DMS114 treated with DMSO at 0.1 percent for 48 hours (cell line): Measurements from ENCODE around the gene PTPRN2.

Experiments
- DNase-seq: peaks from one replicate; lab custom pipeline; 2025; ENCODE audit not compliant: unreplicated experiment; lab: John Stamatoyannopoulos, UW

Gene PTPRN2

DNA sequence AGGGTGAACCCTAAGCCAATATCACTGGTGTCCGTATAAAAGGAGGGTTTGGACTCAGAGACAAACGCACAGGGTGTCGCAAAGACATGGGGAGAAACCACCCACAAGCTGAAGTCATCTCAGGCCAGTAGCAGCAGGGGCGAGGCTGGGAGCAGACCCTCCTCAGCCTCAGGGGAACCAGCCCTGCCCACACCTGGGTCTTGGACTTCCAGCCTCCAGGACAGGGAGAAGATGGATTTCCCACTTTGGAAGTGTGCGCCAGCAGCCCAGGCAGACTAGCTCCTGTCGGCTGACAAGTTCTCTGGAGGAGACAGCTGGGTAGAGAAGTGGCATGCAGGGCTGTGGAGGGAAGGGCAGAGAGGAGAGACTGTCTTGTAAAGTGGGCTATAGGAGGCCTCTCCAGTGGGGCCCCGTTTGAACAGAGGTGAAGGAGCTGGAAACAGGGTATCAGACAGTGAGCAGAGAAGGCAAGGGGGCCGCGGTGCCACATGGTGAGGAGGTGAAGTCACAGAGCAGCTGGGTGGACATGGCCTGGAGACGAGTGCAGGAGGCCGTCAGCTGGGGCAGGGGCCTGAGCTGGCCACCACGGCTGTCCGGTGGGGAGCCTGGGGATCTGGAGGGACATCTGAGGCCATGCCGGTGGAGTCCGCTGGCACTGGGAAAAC lies 475.6 kb downstream of the PTPRN2 start:
- DNase-seq: no peak

- DNase-seq: no peak
These were observed 476.4 kb downstream of the PTPRN2 start for GRCh38 chr7:158111049-158111751.

DNA sequence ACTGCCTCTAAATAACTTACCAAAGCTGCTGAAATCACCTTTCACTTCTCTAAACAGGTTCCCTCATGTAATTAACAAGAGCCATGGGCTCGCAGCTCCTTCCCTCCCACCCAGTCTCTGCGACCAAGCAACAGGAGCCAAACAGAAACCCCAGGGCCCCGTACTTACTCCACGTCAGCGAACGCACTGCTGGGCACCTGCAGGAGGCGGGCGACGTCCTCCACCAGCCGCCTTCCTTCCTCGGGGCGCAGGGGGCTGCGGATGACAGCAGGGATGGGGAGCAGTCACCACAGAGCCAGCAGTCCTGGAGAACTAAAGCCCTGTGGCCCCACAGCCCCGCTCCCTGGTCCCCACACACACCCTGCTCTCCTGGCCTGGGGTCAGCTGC lies 477.0 kb downstream of the PTPRN2 start:
- no peak for DNase-seq

DNA sequence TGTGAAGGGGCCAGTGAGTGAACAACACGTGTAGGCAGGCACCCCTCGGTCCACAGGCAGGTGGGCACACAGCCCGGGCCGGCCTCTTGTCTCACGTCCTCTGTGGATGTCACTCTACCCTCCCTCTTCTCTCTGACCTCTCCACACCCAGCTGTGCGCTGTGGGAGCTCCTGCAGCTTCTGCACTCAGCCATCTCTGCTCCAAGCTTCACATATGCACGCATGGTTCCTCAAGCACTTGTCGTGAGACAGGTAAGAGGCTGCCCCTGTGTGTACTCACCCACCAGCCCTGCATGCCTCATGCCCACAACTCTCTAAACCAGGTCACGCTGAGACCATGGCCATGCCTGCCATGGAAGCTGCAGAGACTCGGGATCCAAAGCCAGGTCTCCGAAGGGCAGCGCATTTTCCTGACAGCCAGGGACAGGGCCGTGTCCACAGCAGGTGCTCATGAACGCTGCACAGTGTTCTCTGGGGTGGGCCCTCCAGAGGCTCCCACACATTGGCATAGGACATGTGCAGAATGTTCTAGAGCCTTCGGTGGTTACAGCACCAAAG lies 477.5 kb downstream of the PTPRN2 start:
- DNase-seq: no peak

DNA sequence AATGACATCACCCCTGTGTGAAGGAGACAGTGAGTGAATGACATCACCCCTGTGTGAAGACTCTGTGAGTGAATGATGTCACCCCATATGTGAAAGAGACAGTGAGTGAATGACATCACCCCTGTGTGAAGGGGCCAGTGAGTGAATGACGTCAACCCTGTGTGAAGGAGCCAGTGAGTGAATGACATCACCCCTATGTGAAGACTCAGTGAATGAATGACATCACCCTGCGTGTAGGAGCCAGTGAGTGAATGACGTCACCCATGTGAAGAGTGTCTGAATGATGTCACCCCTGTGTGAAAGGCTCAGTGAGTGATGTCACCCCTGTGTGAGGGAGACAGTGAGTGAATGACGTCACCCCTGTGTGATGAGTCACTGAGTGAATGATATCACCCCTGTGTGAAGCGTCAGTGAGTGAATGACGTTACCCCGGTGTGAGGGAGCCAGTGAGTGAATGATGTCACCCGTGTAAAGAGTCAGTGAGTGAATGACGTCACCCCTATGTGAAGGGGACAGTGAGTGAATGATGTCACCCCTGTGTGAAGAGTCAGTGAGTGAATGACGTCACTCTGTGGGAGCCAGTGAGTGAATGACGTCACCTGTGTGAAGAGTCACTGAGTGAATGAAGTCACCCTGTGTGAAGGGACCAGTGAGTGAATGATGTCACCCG lies 478.1 kb downstream of the PTPRN2 start:
- no peak for DNase-seq

DNA sequence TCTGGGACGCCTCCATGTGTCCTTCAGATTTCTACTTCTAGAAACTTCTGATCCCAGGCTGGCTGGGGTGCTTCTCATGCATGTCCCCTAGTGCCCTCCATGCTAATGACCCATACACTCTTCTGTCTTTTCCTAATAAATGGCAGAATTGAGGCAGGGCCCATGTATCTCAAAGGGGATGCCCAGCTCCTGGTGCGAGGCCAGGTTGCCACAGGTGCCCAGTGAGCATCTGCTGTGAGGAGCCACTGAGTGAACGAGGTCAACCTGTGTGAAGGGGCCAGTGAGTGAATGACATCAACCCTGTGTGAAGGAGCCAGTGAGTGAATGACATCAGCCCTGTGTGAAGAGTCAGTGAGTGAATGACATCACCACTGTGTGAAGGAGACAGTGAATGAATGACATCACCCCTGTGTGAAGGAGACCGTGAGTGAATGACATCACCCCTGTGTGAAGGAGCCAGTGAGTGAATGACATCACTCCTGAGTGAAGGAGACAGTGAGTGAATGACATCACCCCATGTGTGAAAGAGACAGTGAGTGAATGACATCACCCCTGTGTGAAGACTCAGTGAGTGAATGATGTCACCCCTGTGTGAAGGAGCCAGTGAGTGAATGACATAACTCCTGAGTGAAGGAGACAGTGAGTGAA lies 478.9 kb downstream of the PTPRN2 start:
- no peak for DNase-seq

DNA sequence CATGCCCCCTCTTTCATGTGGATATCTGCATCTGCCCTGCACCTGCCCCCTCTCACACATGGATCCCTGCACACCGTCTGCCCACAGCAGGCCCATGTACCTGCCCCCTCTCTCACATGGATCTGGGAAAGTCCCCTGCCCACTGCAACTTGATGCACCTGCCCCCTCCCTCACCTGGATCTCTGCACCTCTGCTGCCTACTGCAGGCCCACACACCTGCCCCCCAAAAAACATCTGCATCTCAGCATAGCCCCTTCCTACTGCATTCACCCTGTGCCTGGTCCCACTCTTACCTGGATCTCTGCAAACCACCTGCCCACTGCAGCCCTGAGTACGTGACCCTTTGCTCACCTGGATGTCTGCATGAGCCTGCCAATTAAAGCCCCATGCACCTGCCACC lies 479.8 kb downstream of the PTPRN2 start:
- no peak for DNase-seq

- no peak for DNase-seq
These were observed 481.4 kb downstream of the PTPRN2 start for GRCh38 chr7:158106272-158106671.

DNA sequence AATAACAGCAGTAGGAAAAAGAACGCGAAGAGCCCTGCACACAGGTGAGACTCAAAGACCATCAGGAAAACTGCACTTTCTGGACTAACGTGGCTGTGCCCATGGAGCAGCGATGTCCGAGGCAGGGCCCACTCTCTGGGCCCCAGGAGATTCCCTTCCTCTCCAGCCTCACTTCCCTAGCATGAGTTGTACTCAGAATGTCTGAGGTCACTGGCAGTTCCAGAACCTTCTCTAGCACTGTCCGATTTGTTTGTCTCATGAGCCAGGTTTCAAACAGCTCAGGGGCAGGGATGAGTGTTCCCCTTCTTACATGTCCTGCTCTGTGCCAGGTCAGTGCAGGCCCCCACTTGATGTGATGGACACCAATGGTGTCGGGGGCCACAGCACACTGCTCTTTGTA lies 484.2 kb downstream of the PTPRN2 start:
- DNase-seq: no peak

- no peak for DNase-seq
These were observed 484.7 kb downstream of the PTPRN2 start for GRCh38 chr7:158102897-158103296.

DNA sequence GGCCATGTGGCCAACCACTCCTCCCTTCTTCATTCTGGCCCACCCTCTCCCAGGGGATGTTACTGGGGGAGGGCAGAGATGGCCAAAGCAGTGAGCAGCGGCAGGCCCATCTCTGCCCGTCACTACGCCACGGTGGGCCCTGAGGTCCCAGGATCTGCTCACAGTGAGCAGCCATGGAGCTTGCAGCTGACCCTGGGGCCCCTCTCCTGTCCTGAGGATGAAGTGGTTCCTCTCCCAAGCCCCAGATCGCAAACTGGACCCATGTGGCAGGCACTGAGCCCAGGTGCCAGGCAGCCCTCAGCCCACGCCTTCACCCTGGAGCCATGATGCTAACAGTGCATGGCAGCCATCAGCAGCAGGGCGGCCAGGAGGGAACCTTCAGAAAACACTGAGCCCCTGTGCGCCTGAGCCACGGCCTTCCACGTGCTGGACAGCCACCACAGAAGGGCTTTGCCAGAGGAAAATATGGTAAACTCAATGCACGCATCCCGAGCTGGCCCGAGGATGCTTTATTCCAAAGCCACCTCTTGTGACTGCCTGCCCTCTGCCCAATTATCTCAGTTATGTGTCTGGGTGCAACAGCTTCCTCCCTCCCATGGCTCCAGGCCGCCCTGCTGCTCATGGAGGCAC lies 485.7 kb downstream of the PTPRN2 start:
- DNase-seq: no peak

DNA sequence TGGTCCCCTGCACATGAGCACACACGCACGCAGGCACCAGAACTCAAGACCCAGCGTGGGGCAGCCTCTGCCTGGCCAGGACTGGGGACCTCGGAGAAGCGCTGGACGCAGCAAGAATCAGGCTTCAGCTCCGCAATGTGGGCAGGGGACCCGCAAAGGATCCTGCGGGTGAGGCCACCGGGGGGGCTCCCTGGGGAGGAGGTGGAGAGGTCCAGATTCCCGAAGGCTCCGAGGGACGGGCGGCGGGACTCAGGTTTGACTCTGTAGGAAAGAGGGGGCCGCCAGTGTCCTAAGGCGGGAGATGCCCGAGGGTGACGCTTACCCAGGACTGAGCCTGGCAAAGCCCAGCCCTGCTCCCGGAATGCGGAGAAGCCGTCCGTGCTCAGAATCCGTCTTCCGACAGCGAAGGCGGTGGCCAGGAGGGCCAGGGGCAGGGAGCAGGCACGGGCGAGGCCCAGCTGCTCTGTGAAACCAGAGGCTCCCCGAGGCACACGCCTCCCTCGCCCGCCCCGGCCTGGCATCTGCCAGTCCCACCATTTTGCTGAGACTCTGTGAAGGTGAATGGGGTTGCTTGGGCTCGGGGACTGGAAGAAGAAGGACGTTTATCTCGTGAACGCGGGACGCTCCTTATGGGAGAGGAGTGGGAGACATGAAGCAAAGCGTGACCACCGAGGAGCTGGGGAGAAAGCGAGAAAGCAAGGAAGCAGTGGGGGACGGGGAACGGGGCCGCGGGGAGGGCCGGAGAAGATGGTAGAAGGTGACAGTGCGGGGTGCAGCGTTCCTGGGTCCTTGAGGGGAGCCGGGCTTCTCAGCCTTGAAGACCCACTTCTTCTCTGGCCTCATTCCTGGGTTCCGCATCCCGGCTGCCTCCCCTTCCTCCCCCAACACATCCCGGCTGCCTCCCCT lies 489.2 kb downstream of the PTPRN2 start:
- DNase-seq: no peak

DNA sequence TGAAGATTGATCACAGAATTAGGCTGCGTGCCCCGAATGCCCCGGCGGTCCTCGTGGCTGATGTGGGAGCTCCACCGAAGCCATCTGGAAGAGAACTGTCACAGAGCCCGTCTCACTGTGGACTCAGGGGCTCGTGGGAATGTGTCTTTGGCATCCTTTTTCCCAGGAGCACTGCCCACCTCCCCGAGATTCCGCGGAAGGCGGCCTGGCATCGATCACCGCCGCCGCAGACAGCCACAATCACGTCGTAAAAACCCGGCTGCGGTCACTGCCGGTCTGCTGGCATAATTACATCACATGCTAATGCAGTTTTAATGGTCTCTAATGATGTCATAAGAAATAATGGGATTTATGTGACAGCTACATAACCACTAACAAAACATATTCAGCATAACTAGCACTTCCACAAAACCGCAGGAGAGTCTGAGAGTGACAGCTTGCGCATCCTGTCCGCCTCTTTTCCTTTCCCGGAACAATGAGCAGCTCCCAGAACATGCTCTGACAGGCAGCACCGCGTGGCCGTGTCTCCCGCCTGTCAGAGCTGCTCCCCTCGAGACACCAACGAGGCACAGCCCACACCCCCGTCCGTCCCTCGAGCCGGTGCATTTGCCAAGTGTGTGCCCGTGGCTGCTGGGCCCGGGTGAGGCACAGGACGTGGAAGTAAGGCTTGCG lies 490.0 kb downstream of the PTPRN2 start:
- DNase-seq: no peak

- no peak for DNase-seq
These were observed 490.5 kb downstream of the PTPRN2 start for GRCh38 chr7:158097106-158097452.

- DNase-seq: no peak
These were observed 491.0 kb downstream of the PTPRN2 start for GRCh38 chr7:158096582-158096981.

GRCh38 chr7:158094671-158095226 lies 492.9 kb downstream of the PTPRN2 start:
- no peak for DNase-seq

- no peak for DNase-seq
These were observed 493.6 kb downstream of the PTPRN2 start for GRCh38 chr7:158094046-158094445.

GRCh38 chr7:158093156-158093796 lies 494.3 kb downstream of the PTPRN2 start:
- DNase-seq: no peak

- no peak for DNase-seq
These were observed 500.4 kb downstream of the PTPRN2 start for GRCh38 chr7:158087196-158087595.
